Neuron (in vitro differentiated cells): ENCODE results near the gene SLC5A6.

Experiments
- H2AFZ ChIP-seq: one replicate; pipeline ENCODE4 v1.6.1; 2013; ENCODE audit warnings: low read depth, mild to moderate bottlenecking, inconsistent platforms, low read length, moderate library complexity
- H3K27me3 ChIP-seq: one replicate; pipeline ENCODE4 v1.6.1; 2013; ENCODE audit warnings: low read length; ENCODE audit not compliant: insufficient read depth
- H3K36me3 ChIP-seq: one replicate; pipeline ENCODE4 v1.6.1; 2013; ENCODE audit warnings: low read length; ENCODE audit not compliant: insufficient read depth
- H3K4me1 ChIP-seq: one replicate; pipeline ENCODE4 v1.6.1; 2013; ENCODE audit warnings: low read length; ENCODE audit not compliant: insufficient read depth
- H3K4me3 ChIP-seq: 2 replicates; pipeline ENCODE4 v1.5.1; 2013; ENCODE audit warnings: mild to moderate bottlenecking, low read length, moderate library complexity
- H3K9me3 ChIP-seq: one replicate; pipeline ENCODE4 v1.6.1; 2013; ENCODE audit warnings: low read length

SLC5A6 gene

DNA sequence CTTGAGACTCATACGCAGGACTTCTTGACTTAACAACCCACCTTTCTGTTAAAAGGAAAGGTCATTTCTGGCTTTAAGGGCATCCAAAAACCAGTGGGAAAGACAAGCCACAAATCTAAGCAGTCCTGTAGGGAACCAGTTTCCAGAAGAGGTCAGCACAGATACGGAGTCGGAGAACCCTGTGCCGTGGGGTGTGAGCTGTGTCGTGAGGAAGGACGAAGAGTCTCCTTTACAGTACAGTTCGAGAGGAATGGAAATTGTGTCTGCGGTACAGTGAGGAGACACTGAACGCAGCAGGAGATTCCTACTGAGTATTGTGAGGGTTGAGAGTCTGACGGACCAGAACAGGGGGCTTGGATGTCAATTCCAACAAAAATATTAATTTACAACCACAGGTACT lies 33.0 kb upstream of the SLC5A6 start:
- H3K36me3 ChIP-seq: peaks cover 45% of the 10 kb centered on the region
- no peaks in the 10 kb centered on the region for H3K27me3 ChIP-seq
- no peak overlapping the region for H3K4me3 ChIP-seq
- H3K4me1 ChIP-seq: no peaks in the 10 kb centered on the region
- H2AFZ ChIP-seq: no peak overlapping the region
- H3K9me3 ChIP-seq: no peaks in the 10 kb centered on the region

DNA sequence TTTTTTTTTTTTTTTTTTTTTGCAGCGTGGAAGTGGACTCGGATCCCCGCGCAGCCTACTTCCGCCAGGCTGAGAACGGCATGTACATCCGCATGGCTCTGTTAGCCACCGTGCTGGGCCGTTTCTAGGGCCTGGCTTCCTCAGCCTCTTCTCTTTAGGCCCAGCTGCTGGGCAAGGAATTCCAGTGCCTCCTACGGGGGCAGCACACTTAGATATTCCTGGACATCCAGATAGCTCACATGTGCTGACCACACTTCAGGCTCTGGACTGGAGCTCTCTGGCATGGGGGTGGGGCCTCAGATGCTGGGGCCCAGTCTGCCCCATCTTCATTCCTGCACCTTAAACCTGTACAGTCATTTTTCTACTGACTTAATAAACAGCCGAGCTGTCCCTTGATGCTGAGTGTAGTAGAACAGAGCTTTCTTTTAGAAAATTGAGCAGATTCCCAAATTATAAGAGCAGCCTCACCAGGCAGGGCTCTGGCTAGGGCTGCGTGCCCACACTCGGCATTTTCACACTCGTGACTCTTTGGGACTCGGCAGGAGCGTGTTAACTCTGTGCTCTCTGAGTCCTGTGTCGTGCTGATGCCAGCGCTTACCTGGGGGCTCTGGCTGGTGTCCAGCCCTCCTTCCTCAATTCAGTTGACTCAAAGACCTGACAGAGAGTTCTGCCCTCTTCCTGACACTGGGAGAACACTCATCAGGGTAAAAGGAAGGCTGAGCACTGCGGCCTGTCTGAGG lies 31.5 kb upstream of the SLC5A6 start:
- Histone ChIP-seq H3K9me3 (no peaks in the 10 kb centered on the region), H3K36me3 (peaks cover 57% of the 10 kb centered on the region)

DNA sequence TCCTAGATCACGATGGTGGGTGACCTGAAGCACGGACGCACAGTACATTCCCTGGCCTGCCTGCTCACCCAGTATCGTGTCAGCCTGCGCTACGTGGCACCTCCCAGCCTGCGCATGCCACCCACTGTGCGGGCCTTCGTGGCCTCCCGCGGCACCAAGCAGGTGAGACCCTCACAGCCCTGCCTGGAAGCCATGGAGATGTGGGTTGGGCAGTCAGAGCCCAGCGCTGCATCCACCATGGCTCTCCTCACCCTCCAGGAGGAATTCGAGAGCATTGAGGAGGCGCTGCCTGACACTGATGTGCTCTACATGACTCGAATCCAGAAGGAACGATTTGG lies 30.5 kb upstream of the SLC5A6 start:
- peaks cover 67% of the 10 kb centered on the region for H3K36me3 ChIP-seq
- no peaks in the 10 kb centered on the region for H3K9me3 ChIP-seq
- no peaks in the 10 kb centered on the region for H3K27me3 ChIP-seq
- no peaks in the 10 kb centered on the region for H3K4me1 ChIP-seq
- no peak overlapping the region for H3K4me3 ChIP-seq
- H2AFZ ChIP-seq: no peak overlapping the region

More for the DNA sequence above, 31.5 kb upstream of the SLC5A6 start:
- no peaks in the 10 kb centered on the region for H3K4me1 ChIP-seq
- no peak overlapping the region for H3K4me3 ChIP-seq
- no peak overlapping the region for H2AFZ ChIP-seq
- H3K27me3 ChIP-seq: no peaks in the 10 kb centered on the region

DNA sequence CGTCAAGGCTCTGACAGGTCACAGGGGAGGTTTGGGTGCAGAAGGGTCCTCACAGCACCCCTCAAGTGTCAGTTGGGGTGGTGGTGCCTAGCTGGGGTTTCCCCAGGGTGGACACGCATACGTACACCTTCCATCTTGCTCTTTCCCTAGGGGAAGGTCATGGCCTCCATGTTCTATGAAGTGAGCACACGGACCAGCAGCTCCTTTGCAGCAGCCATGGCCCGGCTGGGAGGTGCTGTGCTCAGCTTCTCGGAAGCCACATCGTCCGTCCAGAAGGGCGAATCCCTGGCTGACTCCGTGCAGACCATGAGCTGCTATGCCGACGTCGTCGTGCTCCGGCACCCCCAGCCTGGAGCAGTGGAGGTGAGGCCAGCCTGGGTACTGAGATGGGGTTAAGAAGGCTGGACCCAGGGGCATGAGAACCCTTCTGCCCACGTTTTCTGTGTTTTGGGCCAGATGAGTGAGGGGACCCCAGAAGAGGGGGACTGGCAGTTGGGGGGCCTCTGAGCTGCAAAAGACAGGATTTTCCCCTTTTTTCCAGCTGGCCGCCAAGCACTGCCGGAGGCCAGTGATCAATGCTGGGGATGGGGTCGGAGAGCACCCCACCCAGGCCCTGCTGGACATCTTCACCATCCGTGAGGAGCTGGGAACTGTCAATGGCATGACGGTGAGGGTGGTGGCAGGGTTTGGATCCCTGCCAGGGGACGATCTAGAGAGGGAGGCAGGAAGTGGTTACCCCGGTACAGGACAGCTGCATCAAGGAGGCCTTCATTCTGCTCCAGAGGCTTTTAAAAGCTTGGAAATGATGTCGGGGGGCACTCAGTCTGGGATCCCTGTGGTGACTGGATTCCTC lies 29.9 kb upstream of the SLC5A6 start:
- H3K4me1 ChIP-seq: no peaks in the 10 kb centered on the region
- H3K4me3 ChIP-seq: no peak overlapping the region
- no peak overlapping the region for H2AFZ ChIP-seq
- H3K9me3 ChIP-seq: no peaks in the 10 kb centered on the region
- H3K36me3 ChIP-seq: peaks cover 72% of the 10 kb centered on the region
- H3K27me3 ChIP-seq: no peaks in the 10 kb centered on the region

DNA sequence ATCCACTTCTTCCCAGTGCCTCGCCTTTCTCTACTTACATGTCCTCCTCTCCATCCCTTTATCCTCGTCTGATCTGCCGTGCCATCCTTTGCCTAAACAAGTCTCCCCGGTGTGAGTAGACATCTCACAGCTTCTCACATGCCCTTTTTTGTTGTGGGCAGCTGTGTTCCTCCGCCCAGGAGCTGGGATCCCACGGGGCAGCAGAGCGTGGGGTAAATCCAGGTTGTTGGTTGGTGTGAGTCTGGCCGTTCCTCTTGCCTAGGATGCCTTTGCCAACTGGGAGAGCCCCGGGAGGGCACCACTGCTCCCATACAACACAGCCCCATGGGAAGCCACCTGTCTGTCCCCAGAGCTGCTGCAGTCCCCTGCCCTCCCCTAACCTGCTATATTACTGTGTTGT lies 28.3 kb upstream of the SLC5A6 start:
- H3K27me3 ChIP-seq: no peaks in the 10 kb centered on the region
- peaks cover 88% of the 10 kb centered on the region for H3K36me3 ChIP-seq
- H2AFZ ChIP-seq: no peak overlapping the region
- no peaks in the 10 kb centered on the region for H3K4me1 ChIP-seq
- no peak overlapping the region for H3K4me3 ChIP-seq
- no peaks in the 10 kb centered on the region for H3K9me3 ChIP-seq

DNA sequence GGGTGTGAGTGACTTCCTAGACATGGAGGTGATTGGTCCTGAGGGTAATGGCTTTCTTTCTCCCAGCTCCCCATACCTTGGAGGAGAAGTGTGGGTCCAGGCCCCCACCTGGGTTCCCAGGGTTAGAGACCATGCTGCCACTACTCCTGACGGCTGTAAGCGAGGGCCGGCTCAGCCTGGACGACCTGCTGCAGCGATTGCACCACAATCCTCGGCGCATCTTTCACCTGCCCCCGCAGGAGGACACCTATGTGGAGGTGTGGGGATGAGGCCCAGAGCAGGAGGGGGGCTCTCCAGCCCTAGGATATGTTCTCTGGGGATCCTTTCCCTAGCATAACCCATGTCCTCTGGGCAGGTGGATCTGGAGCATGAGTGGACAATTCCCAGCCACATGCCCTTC lies 26.9 kb upstream of the SLC5A6 start:
- Histone ChIP-seq H3K4me3 (no peak overlapping the region), H3K9me3 (no peaks in the 10 kb centered on the region), H3K36me3 (peaks cover 96% of the 10 kb centered on the region), H3K27me3 (no peaks in the 10 kb centered on the region), H2AFZ (no peak overlapping the region), H3K4me1 (no peaks in the 10 kb centered on the region)

DNA sequence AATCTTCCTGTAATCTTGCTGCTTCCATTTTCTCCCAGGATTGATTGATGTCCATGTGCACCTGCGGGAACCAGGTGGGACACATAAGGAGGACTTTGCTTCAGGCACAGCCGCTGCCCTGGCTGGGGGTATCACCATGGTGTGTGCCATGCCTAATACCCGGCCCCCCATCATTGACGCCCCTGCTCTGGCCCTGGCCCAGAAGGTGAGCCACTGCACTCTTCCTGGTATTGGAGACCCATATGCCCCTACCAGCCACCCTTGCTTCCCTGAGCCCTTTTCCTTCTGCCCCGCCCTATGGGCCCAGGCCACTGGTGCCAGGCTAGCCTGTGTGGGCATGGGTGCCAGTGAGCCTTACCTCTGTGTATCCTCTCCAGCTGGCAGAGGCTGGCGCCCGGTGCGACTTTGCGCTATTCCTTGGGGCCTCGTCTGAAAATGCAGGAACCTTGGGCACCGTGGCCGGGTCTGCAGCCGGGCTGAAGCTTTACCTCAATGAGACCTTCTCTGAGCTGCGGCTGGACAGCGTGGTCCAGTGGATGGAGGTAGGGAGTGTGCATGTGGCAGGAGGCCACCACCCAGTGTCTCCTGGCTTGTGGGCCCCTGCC lies 25.4 kb upstream of the SLC5A6 start:
- Histone ChIP-seq H3K4me1 (no peaks in the 10 kb centered on the region), H3K9me3 (no peaks in the 10 kb centered on the region), H2AFZ (no peak overlapping the region), H3K27me3 (no peaks in the 10 kb centered on the region), H3K36me3 (peaks cover 96% of the 10 kb centered on the region), H3K4me3 (no peak overlapping the region)

DNA sequence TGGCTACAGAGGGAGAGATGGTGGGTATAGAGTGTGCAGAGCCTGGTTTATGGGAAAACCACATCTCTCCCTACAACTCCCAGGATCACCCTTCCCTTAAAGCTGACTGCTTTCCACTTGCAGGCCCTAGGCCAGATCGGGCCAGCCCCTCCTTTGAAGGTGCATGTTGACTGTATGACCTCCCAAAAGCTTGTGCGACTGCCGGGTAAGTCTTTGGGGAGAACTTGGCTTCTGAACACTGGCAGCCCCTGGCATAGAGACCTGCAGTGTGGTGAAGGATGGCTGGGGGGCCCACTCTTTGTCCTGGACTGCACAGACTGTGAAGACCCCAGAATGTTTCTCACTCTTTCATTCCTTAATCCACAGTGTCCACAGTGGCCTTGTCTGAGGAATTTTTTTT lies 24.6 kb upstream of the SLC5A6 start:
- Histone ChIP-seq H3K27me3 (no peaks in the 10 kb centered on the region), H3K9me3 (no peaks in the 10 kb centered on the region), H3K4me3 (no peak overlapping the region), H3K36me3 (peaks cover 96% of the 10 kb centered on the region), H2AFZ (no peak overlapping the region), H3K4me1 (no peaks in the 10 kb centered on the region)

DNA sequence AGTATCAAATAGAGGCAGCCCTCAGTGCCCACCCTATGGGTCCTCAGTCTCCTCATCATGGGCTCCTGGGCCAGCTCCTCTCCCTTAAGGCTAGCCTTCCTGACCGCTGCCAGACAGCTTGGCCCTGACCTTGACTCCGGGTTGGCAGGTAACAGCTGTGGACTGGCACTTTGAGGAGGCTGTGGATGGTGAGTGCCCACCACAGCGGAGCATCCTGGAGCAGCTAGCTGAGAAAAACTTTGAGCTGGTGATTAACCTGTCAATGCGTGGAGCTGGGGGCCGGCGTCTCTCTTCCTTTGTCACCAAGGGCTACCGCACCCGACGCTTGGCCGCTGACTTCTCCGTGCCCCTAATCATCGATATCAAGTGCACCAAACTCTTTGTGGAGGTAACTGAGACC lies 24.1 kb upstream of the SLC5A6 start:
- Histone ChIP-seq H3K9me3 (no peaks in the 10 kb centered on the region), H3K36me3 (peaks cover 95% of the 10 kb centered on the region), H2AFZ (no peak overlapping the region), H3K4me1 (no peaks in the 10 kb centered on the region), H3K4me3 (no peak overlapping the region), H3K27me3 (no peaks in the 10 kb centered on the region)

DNA sequence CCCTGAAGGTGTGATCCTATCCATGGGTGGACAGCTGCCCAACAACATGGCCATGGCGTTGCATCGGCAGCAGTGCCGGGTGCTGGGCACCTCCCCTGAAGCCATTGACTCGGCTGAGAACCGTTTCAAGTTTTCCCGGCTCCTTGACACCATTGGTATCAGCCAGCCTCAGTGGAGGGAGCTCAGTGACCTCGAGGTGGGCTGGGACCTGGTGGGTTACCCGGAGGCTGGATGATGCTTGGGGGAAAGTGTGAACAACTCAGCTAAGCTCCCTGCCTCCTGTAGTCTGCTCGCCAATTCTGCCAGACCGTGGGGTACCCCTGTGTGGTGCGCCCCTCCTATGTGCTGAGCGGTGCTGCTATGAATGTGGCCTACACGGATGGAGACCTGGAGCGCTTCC lies 21.3 kb upstream of the SLC5A6 start:
- peaks cover 78% of the 10 kb centered on the region for H3K36me3 ChIP-seq
- no peak overlapping the region for H3K4me3 ChIP-seq
- H3K27me3 ChIP-seq: no peaks in the 10 kb centered on the region

DNA sequence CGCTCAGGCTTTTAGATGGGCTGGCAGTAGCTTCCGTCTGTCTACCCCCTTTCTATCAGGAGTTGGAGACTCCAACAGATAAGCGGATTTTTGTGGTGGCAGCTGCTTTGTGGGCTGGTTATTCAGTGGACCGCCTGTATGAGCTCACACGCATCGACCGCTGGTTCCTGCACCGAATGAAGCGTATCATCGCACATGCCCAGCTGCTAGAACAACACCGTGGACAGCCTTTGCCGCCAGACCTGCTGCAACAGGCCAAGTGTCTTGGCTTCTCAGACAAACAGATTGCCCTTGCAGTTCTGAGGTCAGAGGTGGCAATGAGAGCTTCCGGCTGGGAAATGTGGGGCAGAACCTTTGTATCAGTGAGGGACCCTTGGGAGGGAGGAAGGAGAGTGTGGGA lies 19.9 kb upstream of the SLC5A6 start:
- no peaks in the 10 kb centered on the region for H3K27me3 ChIP-seq
- H3K36me3 ChIP-seq: peaks cover 76% of the 10 kb centered on the region
- no peak overlapping the region for H2AFZ ChIP-seq
- no peaks in the 10 kb centered on the region for H3K9me3 ChIP-seq
- no peaks in the 10 kb centered on the region for H3K4me1 ChIP-seq
- H3K4me3 ChIP-seq: no peak overlapping the region

More for the DNA sequence above, 21.3 kb upstream of the SLC5A6 start:
- Histone ChIP-seq H2AFZ (no peak overlapping the region), H3K4me1 (no peaks in the 10 kb centered on the region), H3K9me3 (no peaks in the 10 kb centered on the region)

DNA sequence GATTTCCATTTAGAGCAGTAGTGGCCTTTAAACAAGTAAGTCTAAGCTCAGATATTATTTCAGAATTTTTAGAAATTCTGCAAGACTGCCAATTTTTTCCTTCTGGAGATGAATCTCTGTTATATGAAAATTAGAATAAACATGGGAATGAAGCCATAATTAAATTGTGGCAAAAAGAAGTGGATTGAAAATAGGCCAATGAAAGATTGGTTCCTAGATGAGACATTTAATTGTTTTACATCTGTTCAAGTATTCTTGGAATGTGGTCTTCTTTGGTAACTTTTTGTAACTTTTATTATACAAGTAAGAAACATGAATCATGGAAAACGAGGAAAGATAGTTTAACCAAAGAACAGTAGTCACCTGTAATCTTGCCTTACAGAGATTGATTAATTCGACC lies 15.4 kb upstream of the SLC5A6 start:
- no peak overlapping the region for H2AFZ ChIP-seq
- H3K4me1 ChIP-seq: no peaks in the 10 kb centered on the region
- H3K9me3 ChIP-seq: no peaks in the 10 kb centered on the region
- H3K27me3 ChIP-seq: no peaks in the 10 kb centered on the region
- no peak overlapping the region for H3K4me3 ChIP-seq
- H3K36me3 ChIP-seq: peaks cover 67% of the 10 kb centered on the region

DNA sequence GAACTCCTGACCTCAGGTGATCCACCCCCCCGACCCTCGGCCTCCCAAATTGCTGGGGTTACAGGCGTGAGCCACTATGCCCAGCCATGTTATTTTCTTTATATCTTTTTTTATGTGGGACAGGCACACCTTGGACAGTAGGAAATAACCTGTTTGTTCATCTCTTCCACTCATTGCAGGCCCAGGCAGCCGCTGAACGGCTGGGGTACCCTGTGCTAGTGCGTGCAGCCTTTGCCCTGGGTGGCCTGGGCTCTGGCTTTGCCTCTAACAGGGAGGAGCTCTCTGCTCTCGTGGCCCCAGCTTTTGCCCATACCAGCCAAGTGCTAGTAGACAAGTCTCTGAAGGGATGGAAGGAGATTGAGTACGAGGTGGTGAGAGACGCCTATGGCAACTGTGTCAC lies 13.5 kb upstream of the SLC5A6 start:
- Histone ChIP-seq H3K9me3 (no peaks in the 10 kb centered on the region), H3K36me3 (peaks cover 67% of the 10 kb centered on the region), H2AFZ (no peak overlapping the region)

More for the DNA sequence above, 13.5 kb upstream of the SLC5A6 start:
- Histone ChIP-seq H3K27me3 (no peaks in the 10 kb centered on the region), H3K4me3 (no peak overlapping the region), H3K4me1 (no peaks in the 10 kb centered on the region)
